ENCODE results near the gene NEURL1.

Gene NEURL1

GRCh38 chr10:103493362-103493915, at the start of gene NEURL1:
NEURL1 (plus strand) TSS chr10:103493705; CDS start chr10:103494388, 683 bp downstream.
- DNase-seq: no peak

GRCh38 chr10:103444478-103444877, 49.0 kb upstream of the NEURL1 start:
- no peak for DNase-seq

GRCh38 chr10:103445366-103445765, 48.1 kb upstream of the NEURL1 start:
- no peak for DNase-seq

GRCh38 chr10:103445767-103446567, 47.5 kb upstream of the NEURL1 start:
- DNase-seq: no peak

GRCh38 chr10:103447187-103447586, 46.3 kb upstream of the NEURL1 start:
- DNase-seq: no peak

- DNase-seq: no peak
These were observed 44.8 kb upstream of the NEURL1 start for GRCh38 chr10:103448746-103449145.

GRCh38 chr10:103449208-103450144, 44.0 kb upstream of the NEURL1 start:
- DNase-seq: no peak

- DNase-seq: no peak
These were observed 43.3 kb upstream of the NEURL1 start for GRCh38 chr10:103450201-103450695.

GRCh38 chr10:103451091-103451813, 42.3 kb upstream of the NEURL1 start:
- DNase-seq: no peak

- DNase-seq: no peak
These were observed 41.5 kb upstream of the NEURL1 start, which contains the start of gene CALHM2 for GRCh38 chr10:103451831-103452505. CALHM2 (minus strand) TSS chr10:103452370; CDS start chr10:103449941, 2,429 bp downstream.

GRCh38 chr10:103452506-103453230, 40.8 kb upstream of the NEURL1 start:
- DNase-seq: no peak

- DNase-seq: no peak
These were observed 39.5 kb upstream of the NEURL1 start for GRCh38 chr10:103454026-103454425.

GRCh38 chr10:103455235-103455634, 38.3 kb upstream of the NEURL1 start:
- no peak for DNase-seq

- no peak for DNase-seq
These were observed 37.3 kb upstream of the NEURL1 start for GRCh38 chr10:103456074-103456660.

- no peak for DNase-seq
These were observed 36.3 kb upstream of the NEURL1 start for GRCh38 chr10:103457176-103457712.

GRCh38 chr10:103457896-103458583, 35.5 kb upstream of the NEURL1 start:
- no peak for DNase-seq

GRCh38 chr10:103458720-103459119, 34.8 kb upstream of the NEURL1 start, which contains the start of gene CALHM1:
CALHM1 (minus strand) TSS chr10:103458900; CDS start chr10:103458751, 149 bp downstream.
- no peak for DNase-seq

- no peak for DNase-seq
These were observed 33.9 kb upstream of the NEURL1 start for GRCh38 chr10:103459615-103460014.

- DNase-seq: no peak
These were observed 30.0 kb upstream of the NEURL1 start for GRCh38 chr10:103463499-103463898.

All from cerebellar nuclear complex (tissue), 1 donor.